NCI-H69 (cell line): ENCODE data around the gene DAZL.

ENCODE experiments used
- DNase-seq: peaks from one replicate; lab custom pipeline; 2025; lab: John Stamatoyannopoulos, UW

The DAZL gene

GRCh38 chr3:16595778-16596177 lies 9.4 kb downstream of the DAZL start:
- no peak for DNase-seq

DNA sequence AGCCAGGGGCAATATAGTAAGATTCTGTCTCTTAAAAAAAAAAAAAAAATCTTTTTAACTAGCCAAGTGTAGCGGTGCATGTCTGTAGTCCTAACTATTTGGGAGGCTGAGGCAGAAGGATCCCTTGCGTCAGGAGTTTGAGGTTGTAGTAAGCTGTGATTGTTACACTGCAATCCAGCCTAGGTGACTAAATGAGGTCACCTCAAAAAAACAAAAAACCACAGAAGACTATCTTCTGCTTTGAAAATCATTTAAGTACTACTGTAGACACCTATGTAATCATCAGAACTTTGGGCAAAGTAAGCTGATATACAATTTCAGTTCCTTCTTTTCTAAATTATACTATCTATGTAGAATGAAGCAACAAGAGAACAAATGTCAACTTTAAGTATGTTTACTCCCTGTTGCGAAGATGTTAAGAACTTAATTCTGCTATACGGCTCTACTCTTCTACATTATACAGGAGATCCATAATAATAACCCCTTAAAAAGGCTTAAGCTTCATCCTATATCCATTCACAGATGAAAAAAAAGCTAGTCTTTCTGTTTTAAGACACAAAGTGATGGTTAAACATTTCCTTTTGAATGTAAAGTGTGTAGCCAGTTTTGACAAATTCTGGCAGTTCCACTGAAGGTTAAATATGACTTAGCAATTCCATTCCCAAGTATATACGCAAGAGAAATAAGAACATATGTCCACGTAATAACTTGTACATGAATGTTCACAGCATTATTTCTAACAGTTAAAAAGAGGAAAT lies 15.2 kb downstream of the DAZL start:
- DNase-seq, result no peak

- DNase-seq, result no peak
Observed at GRCh38 chr3:16589120-16589519, 16.1 kb downstream of the DAZL start.

DNA sequence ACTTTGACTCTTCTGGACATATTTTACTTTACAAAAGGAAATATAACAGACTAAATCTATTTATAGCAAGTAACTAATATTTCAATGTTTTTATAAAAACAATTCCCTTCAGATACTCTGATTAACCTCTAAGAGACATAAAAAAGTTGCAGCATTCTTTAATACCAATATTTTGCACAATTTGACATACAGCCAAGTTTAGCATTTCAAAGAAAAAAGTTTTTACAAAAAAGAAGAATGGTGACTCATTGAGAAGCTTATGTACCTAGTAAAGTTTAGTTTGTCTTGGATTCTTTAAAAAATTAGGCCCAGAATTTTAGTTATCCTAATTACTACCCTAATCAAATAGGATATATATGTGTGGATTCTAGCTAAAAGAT lies 17.6 kb downstream of the DAZL start:
- no peak for DNase-seq

- DNase-seq, result no peak
Observed at GRCh38 chr3:16587047-16587680, 18.1 kb downstream of the DAZL start.

- no peak for DNase-seq
Observed at GRCh38 chr3:16584880-16585279, 20.3 kb downstream of the DAZL start.

DNA sequence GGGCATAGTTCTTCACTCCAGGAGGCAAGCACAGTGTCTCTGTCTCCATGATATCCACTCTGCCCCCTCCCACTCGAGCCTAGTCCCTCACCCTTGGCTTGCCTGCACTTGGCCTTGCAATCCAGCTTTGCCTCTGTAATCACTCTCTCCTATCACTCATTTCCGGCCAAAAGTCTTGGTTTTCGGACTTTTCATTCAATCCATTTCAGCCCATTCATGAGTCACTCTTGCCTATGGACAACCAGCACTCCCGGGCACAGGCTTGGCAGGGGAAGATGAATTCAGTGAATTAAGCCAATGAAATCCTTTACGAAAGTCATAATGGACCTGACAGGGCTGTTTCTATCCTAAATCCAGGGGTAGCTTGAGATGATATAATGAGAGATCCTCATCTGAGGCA lies 21.7 kb downstream of the DAZL start:
- DNase-seq, result no peak

- peak; percentile 18 for DNase-seq
Observed at GRCh38 chr3:16570113-16570512, 35.1 kb downstream of the DAZL start.

- no peak for DNase-seq
Observed at GRCh38 chr3:16568532-16568931, 36.7 kb downstream of the DAZL start.

GRCh38 chr3:16568115-16568514 lies 37.1 kb downstream of the DAZL start:
- DNase-seq, result no peak

GRCh38 chr3:16559653-16560365 lies 45.4 kb downstream of the DAZL start:
- no peak for DNase-seq

GRCh38 chr3:16554126-16554525 lies 51.1 kb downstream of the DAZL start:
- DNase-seq, result peak; percentile 29

GRCh38 chr3:16552757-16553156 lies 52.5 kb downstream of the DAZL start:
- DNase-seq, result no peak

GRCh38 chr3:16551342-16551976 lies 53.8 kb downstream of the DAZL start:
- no peak for DNase-seq

GRCh38 chr3:16550676-16551341 lies 54.4 kb downstream of the DAZL start:
- peak; percentile 84 for DNase-seq

GRCh38 chr3:16550305-16550675 lies 54.9 kb downstream of the DAZL start:
- DNase-seq, result peak; percentile 82

GRCh38 chr3:16548721-16549120 lies 56.5 kb downstream of the DAZL start:
- DNase-seq, result no peak

DNA sequence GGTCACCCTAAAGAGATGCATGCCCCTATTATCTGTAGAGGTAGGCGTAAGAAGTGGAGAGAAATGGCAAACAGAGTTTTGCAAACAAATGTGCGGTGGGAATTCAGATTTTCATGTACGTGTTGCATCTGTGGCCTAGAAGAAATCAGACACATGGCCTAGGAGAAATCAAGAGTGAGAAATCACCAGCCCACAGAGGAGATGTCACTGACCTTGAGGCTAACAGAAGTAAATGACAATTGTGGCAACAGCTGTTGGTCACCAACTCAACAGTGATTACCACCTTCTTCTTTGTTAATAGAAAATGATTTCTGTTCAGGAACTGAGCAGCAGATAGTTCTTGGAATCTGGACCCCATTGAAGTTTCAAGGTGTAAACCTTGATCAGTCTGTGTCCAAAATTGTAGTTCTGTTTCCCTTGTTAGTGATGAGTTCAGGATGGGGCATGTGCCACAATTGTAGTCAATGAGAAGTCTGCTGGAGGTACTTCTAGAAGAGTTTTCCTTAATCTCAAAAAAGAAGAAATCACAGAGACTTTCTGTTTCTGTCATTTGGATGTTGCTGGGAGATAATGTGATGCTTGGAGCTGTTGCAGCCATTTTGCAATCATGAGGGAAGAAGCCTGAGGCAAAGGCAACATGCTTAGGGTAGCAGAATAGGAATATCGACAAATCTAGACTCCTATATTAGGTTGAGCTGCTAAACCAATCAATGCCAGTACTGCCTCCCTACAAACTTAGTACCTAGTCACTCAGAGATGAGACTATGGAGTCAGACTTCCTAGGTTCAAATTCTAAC lies 57.5 kb downstream of the DAZL start:
- DNase-seq, result no peak

DNA sequence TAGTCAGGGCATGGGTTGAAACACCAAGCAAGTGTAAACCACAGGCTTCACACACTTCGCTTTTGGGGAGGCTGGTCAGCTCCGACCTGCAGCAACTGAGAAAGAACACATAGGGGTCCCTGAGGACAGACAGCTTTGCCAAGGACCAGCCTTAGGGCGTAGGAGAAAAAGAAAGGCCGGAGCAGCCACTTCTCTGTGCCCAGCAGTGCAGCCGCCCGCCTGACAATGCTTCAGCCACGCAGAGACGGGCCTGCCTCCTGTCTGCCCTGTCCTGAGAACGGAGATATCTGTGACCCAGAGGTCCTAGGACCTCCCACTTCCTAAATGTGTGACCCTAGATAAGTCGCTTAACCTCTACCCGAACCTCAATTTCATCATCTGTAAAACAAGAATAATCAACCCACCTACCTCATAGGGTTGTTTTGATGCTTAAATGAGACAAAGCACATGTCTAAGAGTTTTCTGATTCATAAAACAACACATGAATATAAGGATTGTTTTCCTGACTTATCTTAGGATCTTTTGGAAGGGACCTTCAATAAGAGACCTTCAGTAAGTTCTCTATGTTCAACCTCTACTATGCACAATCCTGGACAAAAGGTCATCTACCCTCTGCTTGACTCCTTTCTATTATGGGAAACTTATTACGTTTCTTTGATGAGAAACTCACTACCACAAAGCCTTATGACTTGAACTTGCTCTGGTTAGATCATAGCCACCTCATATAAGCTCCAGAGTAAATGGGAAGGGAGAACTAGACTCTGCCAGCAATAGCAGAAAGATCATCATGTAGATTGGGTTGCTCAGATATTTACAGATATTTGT lies 58.8 kb downstream of the DAZL start:
- no peak for DNase-seq

DNA sequence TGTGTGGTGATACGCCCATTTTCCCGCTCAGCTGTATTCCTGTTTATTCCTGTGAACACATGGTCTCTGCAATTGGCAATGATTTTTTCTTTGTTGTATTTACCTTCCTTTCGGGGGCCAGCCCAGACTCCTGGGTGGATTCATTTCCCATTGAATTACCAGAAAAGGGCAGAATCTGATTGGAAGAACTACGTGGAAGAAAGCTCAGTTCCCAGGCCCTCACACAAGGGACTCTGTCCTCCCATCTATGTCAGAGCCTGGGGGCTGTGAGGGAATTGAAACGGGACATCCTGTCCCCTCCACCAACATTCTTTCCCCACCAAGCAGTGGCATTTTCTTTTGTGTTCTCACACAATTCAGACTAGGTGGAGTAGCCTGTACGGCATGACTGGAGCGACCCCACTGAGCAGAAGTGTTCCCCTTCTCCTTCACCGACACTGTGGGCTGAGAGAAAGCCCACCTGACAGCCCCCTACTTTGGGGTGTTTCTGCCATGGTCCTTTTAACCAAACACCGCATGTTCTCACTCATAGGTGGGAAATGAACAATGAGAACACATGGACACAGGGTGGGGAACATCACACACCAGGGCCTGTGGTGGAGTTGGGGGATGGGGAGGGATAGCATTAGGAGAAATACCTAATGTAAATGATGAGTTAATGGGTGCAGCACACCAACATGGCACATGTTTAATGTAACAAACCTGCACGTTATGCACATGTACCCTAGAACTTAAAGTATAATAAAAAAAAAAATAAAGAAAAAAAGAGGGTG lies 59.6 kb downstream of the DAZL start:
- DNase-seq, result no peak
